GM18907 (cell line): ENCODE results near the gene ZNRF3.
A peak's percentile ranks its signal among the peaks of the same experiment; 100 is the strongest.
"Not testable (repeated sequence)": the region's sequence is repeated elsewhere in the genome, so short reads cannot be mapped to it uniquely, and the experiment has no call there.

ENCODE experiments used
- ATAC-seq: cut with Tn5 transposase; IDR thresholded peaks from one replicate; pipeline ENCODE4 v1.9.1; 2021; ENCODE audit warnings: mild to moderate bottlenecking, moderate library complexity; ENCODE audit not compliant: unreplicated experiment

ZNRF3 gene

GRCh38 chr22:28905256-28905832 is 22.0 kb downstream of the ZNRF3 start:
- ATAC-seq = no peak

- ATAC-seq = no peak
Measured at GRCh38 chr22:28906312-28906711, 22.9 kb downstream of the ZNRF3 start.

GRCh38 chr22:28907311-28908008 is 24.1 kb downstream of the ZNRF3 start:
- ATAC-seq = peak; percentile 82

GRCh38 chr22:28908810-28909209 is 25.4 kb downstream of the ZNRF3 start:
- not testable (repeated sequence) for ATAC-seq

- no peak for ATAC-seq
Measured at GRCh38 chr22:28909375-28909774, 26.0 kb downstream of the ZNRF3 start.

GRCh38 chr22:28910569-28911303 is 27.4 kb downstream of the ZNRF3 start:
- ATAC-seq = no peak

- ATAC-seq = no peak
Measured at GRCh38 chr22:28911304-28911690, 27.9 kb downstream of the ZNRF3 start.

GRCh38 chr22:28911777-28912669 is 28.7 kb downstream of the ZNRF3 start:
- no peak for ATAC-seq

GRCh38 chr22:28914201-28914600 is 30.8 kb downstream of the ZNRF3 start:
- ATAC-seq = no peak

- ATAC-seq = no peak
Measured at GRCh38 chr22:28915969-28916368, 32.6 kb downstream of the ZNRF3 start.

GRCh38 chr22:28917747-28918549 is 34.6 kb downstream of the ZNRF3 start:
- ATAC-seq = no peak

GRCh38 chr22:28918550-28919271 is 35.3 kb downstream of the ZNRF3 start:
- no peak for ATAC-seq

- no peak for ATAC-seq
Measured at GRCh38 chr22:28920757-28921584, 37.6 kb downstream of the ZNRF3 start.

- no peak for ATAC-seq
Measured at GRCh38 chr22:28921585-28921879, 38.2 kb downstream of the ZNRF3 start.

GRCh38 chr22:28922540-28923244 is 39.3 kb downstream of the ZNRF3 start:
- ATAC-seq = no peak

- ATAC-seq = no peak
Measured at GRCh38 chr22:28923826-28924732, 40.7 kb downstream of the ZNRF3 start.

- ATAC-seq = no peak
Measured at GRCh38 chr22:28925916-28926315, 42.5 kb downstream of the ZNRF3 start.
